ENCODE data around the gene G6PC1. TPM values are rescaled to one million over a fixed set of nuclear protein-coding genes. Genes with fewer than 3 reads are reported as not detected.

G6PC1 gene
- total RNA-seq, 1 experiment from 2014 or later, result not detected

DNA sequence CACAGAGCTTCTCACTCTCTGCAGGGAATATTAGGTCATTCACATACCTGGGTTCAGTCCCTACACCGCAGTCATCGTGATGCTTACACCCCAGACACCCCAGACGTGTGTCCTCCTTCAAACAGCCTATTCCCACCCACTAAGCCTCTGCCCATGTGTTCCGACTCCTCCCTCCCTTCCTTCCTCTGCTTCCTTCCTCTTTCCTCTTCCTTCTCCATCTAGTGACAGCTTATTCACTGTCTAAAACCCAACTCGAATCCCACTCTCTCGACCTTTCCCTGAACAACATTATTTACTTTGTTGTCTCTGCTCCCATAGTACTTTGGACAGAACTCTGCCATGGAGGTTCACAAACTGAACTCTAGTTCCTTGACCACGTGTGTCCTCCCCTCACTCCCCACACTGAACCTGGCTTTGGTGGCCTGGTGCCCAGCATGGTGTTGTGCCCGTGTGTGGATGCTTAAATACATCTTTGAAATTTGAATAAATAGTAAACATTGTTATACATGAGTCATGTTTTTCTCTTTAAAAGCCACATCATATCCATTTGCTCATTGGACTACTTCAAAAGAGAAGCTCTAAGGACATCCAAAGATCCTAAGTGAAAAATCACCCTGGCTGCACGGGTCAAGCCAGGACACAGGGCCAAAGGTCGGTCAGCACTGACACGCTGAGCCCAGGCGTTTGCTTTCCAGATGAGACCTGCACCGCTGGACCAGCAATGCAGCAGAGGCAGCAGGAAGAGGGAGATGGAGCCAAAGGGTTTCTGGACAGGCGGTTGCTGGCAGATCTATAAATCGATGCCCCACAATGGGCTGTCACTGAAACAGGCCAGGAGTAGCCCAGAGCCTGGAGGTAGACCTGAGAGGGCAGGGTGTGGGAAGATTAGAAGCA, 14.1 kb upstream of the G6PC1 start (continued):
- TF ChIP-seq ZMAT4 (CRISPR knock-in tag; IDR thresholded peaks at IDR 0.05), result no peak
- TF ChIP-seq, protein P1, sequence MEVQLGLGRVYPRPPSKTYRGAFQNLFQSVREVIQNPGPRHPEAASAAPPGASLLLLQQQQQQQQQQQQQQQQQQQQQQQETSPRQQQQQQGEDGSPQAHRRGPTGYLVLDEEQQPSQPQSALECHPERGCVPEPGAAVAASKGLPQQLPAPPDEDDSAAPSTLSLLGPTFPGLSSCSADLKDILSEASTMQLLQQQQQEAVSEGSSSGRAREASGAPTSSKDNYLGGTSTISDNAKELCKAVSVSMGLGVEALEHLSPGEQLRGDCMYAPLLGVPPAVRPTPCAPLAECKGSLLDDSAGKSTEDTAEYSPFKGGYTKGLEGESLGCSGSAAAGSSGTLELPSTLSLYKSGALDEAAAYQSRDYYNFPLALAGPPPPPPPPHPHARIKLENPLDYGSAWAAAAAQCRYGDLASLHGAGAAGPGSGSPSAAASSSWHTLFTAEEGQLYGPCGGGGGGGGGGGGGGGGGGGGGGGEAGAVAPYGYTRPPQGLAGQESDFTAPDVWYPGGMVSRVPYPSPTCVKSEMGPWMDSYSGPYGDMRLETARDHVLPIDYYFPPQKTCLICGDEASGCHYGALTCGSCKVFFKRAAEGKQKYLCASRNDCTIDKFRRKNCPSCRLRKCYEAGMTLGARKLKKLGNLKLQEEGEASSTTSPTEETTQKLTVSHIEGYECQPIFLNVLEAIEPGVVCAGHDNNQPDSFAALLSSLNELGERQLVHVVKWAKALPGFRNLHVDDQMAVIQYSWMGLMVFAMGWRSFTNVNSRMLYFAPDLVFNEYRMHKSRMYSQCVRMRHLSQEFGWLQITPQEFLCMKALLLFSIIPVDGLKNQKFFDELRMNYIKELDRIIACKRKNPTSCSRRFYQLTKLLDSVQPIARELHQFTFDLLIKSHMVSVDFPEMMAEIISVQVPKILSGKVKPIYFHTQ (CRISPR knock-in tag; IDR thresholded peaks at IDR 0.05), result no peak
- TF ChIP-seq, protein P2, sequence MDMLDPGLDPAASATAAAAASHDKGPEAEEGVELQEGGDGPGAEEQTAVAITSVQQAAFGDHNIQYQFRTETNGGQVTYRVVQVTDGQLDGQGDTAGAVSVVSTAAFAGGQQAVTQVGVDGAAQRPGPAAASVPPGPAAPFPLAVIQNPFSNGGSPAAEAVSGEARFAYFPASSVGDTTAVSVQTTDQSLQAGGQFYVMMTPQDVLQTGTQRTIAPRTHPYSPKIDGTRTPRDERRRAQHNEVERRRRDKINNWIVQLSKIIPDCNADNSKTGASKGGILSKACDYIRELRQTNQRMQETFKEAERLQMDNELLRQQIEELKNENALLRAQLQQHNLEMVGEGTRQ (CRISPR knock-in tag; IDR thresholded peaks at IDR 0.05), result no peak

- ChIA-PET POLR2A (no interaction called here), CTCF (interaction anchor here (2.5 kb wide), 1 partner anchor 11 kb away, joined by 9 read pairs; no protein-coding TSS in a partner anchor)
- H3K27me3 Mint-ChIP-seq (ENCODE audit: low read depth), result no peaks in the 10 kb centered on the region
- TF ChIP-seq, protein P2 (CRISPR knock-in tag; IDR thresholded peaks at IDR 0.05), result no peak
- TF ChIP-seq, protein P3, sequence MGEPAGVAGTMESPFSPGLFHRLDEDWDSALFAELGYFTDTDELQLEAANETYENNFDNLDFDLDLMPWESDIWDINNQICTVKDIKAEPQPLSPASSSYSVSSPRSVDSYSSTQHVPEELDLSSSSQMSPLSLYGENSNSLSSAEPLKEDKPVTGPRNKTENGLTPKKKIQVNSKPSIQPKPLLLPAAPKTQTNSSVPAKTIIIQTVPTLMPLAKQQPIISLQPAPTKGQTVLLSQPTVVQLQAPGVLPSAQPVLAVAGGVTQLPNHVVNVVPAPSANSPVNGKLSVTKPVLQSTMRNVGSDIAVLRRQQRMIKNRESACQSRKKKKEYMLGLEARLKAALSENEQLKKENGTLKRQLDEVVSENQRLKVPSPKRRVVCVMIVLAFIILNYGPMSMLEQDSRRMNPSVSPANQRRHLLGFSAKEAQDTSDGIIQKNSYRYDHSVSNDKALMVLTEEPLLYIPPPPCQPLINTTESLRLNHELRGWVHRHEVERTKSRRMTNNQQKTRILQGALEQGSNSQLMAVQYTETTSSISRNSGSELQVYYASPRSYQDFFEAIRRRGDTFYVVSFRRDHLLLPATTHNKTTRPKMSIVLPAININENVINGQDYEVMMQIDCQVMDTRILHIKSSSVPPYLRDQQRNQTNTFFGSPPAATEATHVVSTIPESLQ (CRISPR knock-in tag; IDR thresholded peaks at IDR 0.05), result no peak
- TF ChIP-seq FOXJ3 (CRISPR knock-in tag; IDR thresholded peaks at IDR 0.05; ENCODE audit: borderline replicate concordance) (no peak), ZNF425 (CRISPR knock-in tag; conservative IDR thresholded peaks at IDR 0.05) (no peak), ZNF423 (CRISPR knock-in tag; IDR thresholded peaks at IDR 0.05) (no peak), NR3C1 (CRISPR knock-in tag; conservative IDR thresholded peaks at IDR 0.05; ENCODE audit: low read depth) (no peak), FOXK1 (CRISPR knock-in tag; IDR thresholded peaks at IDR 0.05) (no peak), TP53 (CRISPR knock-in tag; IDR thresholded peaks at IDR 0.05) (no peak), ZNF138 (CRISPR knock-in tag; conservative IDR thresholded peaks at IDR 0.05) (no peak), SMAD4 (CRISPR knock-in tag; IDR thresholded peaks at IDR 0.05) (no peak), ZNF317 (CRISPR knock-in tag; IDR thresholded peaks at IDR 0.05; ENCODE audit: borderline replicate concordance, low read depth) (no peak)
- TF ChIP-seq, protein P4, sequence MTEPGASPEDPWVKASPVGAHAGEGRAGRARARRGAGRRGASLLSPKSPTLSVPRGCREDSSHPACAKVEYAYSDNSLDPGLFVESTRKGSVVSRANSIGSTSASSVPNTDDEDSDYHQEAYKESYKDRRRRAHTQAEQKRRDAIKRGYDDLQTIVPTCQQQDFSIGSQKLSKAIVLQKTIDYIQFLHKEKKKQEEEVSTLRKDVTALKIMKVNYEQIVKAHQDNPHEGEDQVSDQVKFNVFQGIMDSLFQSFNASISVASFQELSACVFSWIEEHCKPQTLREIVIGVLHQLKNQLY (CRISPR knock-in tag; IDR thresholded peaks at IDR 0.05), result no peak
- TF ChIP-seq, protein P5, sequence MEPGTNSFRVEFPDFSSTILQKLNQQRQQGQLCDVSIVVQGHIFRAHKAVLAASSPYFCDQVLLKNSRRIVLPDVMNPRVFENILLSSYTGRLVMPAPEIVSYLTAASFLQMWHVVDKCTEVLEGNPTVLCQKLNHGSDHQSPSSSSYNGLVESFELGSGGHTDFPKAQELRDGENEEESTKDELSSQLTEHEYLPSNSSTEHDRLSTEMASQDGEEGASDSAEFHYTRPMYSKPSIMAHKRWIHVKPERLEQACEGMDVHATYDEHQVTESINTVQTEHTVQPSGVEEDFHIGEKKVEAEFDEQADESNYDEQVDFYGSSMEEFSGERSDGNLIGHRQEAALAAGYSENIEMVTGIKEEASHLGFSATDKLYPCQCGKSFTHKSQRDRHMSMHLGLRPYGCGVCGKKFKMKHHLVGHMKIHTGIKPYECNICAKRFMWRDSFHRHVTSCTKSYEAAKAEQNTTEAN (CRISPR knock-in tag; IDR thresholded peaks at IDR 0.05), result no peak
- H3K4me3 Mint-ChIP-seq, result no peak overlapping the region
- peaks cover 13% of the 10 kb centered on the region for H3K4me1 Mint-ChIP-seq
- no peak overlapping the region for H3K27ac Mint-ChIP-seq
- no peaks in the 10 kb centered on the region for H3K36me3 Mint-ChIP-seq
- ATAC-seq, result no peak
- H3K9me3 Mint-ChIP-seq, result no peaks in the 10 kb centered on the region
- no peak for DNase-seq (ENCODE audit: low spot score)
Measured at GRCh38 chr17:42889809-42890208, 10.8 kb upstream of the G6PC1 start.
